HepG2 (cell line): ENCODE data around the gene KCNMA1.

Experiments used
- FOXC1 ChIP-seq: sonication (generic); formaldehyde crosslinking; IDR thresholded peaks from 2 replicates; pipeline ENCODE4 v1.8.0; 2022; ENCODE audit warnings: mild to moderate bottlenecking, missing genetic modification reagents, borderline replicate concordance
- POLR2A ChIP-seq, 2 experiments: IDR thresholded peaks; 2 replicates each; pipeline ENCODE4 v1.6.1; 2011; ENCODE audit warnings: low read depth in 2 of 2, low read length in 2 of 2, mild to moderate bottlenecking in 1 of 2, moderate library complexity in 1 of 2; ENCODE audit not compliant: insufficient read depth in 1 of 2
- ZNF253 ChIP-seq: sonication (generic); formaldehyde crosslinking; IDR thresholded peaks from 2 replicates; pipeline ENCODE4 v1.8.0; 2022; ENCODE audit warnings: mild to moderate bottlenecking, missing genetic modification reagents, borderline replicate concordance
- TF ChIP-seq, protein P1 (sequence below): conservative IDR thresholded peaks from 2 replicates; pipeline ENCODE4 v1.6.1; 2018; ENCODE audit warnings: missing genetic modification reagents
- TF ChIP-seq, protein P2 (sequence below): sonication (generic); formaldehyde crosslinking; IDR thresholded peaks from 2 replicates; pipeline ENCODE4 v1.5.0; 2020; ENCODE audit warnings: mild to moderate bottlenecking, missing genetic modification reagents, moderate library complexity
- TF ChIP-seq, protein P3 (sequence below): sonication (generic); formaldehyde crosslinking; IDR thresholded peaks from 2 replicates; pipeline ENCODE4 v1.4.0; 2020; ENCODE audit warnings: missing genetic modification reagents
- TF ChIP-seq, protein P4 (sequence below): sonication (generic); formaldehyde crosslinking; IDR thresholded peaks from 2 replicates; pipeline ENCODE4 v1.4.0; 2020; ENCODE audit warnings: missing genetic modification reagents, borderline replicate concordance

DNA sequence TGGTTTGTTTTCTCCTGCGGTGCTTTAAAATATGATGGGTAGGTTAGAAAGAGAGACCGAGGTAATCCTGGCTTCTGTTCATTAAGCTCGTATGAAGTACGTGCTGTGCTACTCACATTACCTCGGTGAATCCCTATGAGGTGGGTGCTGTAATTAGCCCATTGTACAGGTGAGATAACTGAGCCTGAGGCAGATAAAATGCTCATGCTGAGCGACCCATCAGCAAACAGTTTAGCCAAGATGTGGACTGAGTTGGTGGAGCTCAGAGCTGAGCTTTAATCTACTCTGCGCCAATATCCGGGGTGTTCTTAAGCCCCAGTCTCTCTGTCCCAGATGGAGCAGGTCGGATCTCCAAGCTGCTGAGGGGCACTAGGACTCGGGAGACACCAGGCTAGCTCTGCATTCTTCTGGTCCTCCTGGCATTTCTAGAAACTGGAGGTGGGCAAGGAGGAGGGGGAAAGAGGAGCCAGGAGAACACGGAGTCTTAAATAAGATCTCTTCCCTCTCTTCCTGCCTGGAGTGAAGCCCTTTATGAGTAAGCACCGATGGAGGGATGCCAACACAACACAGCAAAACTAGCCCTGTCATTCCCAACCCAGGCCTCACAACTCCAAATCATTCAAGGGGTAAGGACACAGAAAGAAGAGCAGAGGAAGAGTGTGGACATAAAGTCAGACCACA, 458.5 kb downstream of the KCNMA1 start:
- no peak for TF ChIP-seq ZNF253 (CRISPR knock-in tag)
- TF ChIP-seq, protein P1, sequence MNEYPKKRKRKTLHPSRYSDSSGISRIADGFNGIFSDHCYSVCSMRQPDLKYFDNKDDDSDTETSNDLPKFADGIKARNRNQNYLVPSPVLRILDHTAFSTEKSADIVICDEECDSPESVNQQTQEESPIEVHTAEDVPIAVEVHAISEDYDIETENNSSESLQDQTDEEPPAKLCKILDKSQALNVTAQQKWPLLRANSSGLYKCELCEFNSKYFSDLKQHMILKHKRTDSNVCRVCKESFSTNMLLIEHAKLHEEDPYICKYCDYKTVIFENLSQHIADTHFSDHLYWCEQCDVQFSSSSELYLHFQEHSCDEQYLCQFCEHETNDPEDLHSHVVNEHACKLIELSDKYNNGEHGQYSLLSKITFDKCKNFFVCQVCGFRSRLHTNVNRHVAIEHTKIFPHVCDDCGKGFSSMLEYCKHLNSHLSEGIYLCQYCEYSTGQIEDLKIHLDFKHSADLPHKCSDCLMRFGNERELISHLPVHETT = no peak
- no peak for TF ChIP-seq POLR2A (IDR thresholded peaks at IDR 0.05; ENCODE audit: insufficient read depth in 1 of 2, low read depth in 2 of 2, low read length in 2 of 2)
- TF ChIP-seq, protein P2, sequence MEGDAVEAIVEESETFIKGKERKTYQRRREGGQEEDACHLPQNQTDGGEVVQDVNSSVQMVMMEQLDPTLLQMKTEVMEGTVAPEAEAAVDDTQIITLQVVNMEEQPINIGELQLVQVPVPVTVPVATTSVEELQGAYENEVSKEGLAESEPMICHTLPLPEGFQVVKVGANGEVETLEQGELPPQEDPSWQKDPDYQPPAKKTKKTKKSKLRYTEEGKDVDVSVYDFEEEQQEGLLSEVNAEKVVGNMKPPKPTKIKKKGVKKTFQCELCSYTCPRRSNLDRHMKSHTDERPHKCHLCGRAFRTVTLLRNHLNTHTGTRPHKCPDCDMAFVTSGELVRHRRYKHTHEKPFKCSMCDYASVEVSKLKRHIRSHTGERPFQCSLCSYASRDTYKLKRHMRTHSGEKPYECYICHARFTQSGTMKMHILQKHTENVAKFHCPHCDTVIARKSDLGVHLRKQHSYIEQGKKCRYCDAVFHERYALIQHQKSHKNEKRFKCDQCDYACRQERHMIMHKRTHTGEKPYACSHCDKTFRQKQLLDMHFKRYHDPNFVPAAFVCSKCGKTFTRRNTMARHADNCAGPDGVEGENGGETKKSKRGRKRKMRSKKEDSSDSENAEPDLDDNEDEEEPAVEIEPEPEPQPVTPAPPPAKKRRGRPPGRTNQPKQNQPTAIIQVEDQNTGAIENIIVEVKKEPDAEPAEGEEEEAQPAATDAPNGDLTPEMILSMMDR (CRISPR knock-in tag) = no peak
- TF ChIP-seq, protein P3, sequence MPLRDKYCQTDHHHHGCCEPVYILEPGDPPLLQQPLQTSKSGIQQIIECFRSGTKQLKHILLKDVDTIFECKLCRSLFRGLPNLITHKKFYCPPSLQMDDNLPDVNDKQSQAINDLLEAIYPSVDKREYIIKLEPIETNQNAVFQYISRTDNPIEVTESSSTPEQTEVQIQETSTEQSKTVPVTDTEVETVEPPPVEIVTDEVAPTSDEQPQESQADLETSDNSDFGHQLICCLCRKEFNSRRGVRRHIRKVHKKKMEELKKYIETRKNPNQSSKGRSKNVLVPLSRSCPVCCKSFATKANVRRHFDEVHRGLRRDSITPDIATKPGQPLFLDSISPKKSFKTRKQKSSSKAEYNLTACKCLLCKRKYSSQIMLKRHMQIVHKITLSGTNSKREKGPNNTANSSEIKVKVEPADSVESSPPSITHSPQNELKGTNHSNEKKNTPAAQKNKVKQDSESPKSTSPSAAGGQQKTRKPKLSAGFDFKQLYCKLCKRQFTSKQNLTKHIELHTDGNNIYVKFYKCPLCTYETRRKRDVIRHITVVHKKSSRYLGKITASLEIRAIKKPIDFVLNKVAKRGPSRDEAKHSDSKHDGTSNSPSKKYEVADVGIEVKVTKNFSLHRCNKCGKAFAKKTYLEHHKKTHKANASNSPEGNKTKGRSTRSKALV (CRISPR knock-in tag) = no peak
- TF ChIP-seq, protein P4, sequence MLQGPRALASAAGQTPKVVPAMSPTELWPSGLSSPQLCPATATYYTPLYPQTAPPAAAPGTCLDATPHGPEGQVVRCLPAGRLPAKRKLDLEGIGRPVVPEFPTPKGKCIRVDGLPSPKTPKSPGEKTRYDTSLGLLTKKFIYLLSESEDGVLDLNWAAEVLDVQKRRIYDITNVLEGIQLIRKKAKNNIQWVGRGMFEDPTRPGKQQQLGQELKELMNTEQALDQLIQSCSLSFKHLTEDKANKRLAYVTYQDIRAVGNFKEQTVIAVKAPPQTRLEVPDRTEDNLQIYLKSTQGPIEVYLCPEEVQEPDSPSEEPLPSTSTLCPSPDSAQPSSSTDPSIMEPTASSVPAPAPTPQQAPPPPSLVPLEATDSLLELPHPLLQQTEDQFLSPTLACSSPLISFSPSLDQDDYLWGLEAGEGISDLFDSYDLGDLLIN = no peak
- TF ChIP-seq FOXC1 (CRISPR knock-in tag) = no peak
